Measurements from ENCODE around the gene NT5C2. TPM values are rescaled to one million over a fixed set of nuclear protein-coding genes. Genes with fewer than 3 reads are reported as not detected.

NT5C2 gene
- total and polyA plus RNA-seq, 2 of the 8 experiments (the other 6 are each of a cell fraction or from before 2014, with no cell fraction given): 35.2 to 106 TPM

DNA sequence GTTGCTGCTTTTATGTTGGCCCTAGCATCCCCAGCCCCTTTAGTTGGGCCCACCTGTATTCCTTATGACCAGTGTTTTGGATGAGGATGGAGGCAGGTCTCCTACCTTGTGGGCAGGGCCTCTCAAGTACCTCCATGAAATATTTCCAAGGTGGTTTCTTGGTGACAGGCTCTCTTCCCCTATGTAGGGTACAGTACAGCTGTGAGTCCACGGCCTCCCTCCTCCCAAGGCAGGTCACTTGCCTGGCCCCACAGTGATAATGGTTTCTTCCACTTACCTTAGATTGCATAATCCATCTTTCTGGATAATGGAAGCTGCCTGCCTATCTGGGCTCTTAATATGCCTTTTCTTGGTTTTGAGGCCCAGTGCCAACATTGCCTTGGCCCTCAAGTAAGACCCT lies 110.4 kb downstream of the NT5C2 start:
- Histone ChIP-seq H3K23me2 (ENCODE audit: low read depth, low read length) (no peaks in the 10 kb centered on the region), H3K56ac (replicated peaks; ENCODE audit: insufficient read length, low read depth, low read length) (no peak overlapping the region), H3K4me2 (ENCODE audit: insufficient read depth in 1 of 2, low read depth in 2 of 2, low read length in 2 of 2) (no peak overlapping the region), H2BK5ac (ENCODE audit: low read depth, low read length) (no peak overlapping the region), H3K79me2 (ENCODE audit: control insufficient read depth in 1 of 2, insufficient read depth in 2 of 2, low read length in 2 of 2) (no peaks in the 10 kb centered on the region), H3K4ac (replicated peaks; ENCODE audit: insufficient read length, low read depth, low read length) (no peak overlapping the region), H3K27ac (ENCODE audit: low read depth, low read length) (no peak overlapping the region), H3K79me1 (ENCODE audit: low read depth, low read length) (no peaks in the 10 kb centered on the region; the same call in 1 of the 2 replicates), H3K9me3 (ENCODE audit: insufficient read depth in 2 of 2, low read depth in 1 of 2, low read length in 1 of 2) (no peaks in the 10 kb centered on the region), H2BK12ac (ENCODE audit: low read depth, low read length) (no peak overlapping the region), H4K91ac (replicated peaks; ENCODE audit: insufficient read length, low read length) (no peak overlapping the region), H4K5ac (ENCODE audit: insufficient read length, low read depth, low read length) (no peak overlapping the region), H2BK15ac (ENCODE audit: low read length) (no peak overlapping the region), H2BK120ac (replicated peaks; ENCODE audit: low read depth, low read length) (no peak overlapping the region), H2BK20ac (ENCODE audit: low read length) (no peak overlapping the region), H3K18ac (ENCODE audit: extremely low read depth, low read length) (no peak overlapping the region), H3K23ac (ENCODE audit: insufficient read length) (no peak overlapping the region), H2AFZ (ENCODE audit: low read length) (no peak overlapping the region), H3K14ac (ENCODE audit: insufficient read length) (no peak overlapping the region), H4K20me1 (replicated peaks in 1 of 2; ENCODE audit: control insufficient read depth in 1 of 2, insufficient read depth in 2 of 2, low read length in 2 of 2) (peaks cover 0 to 2% of the 10 kb centered on the region in 2 experiments), H4K8ac (ENCODE audit: extremely low read depth, insufficient read depth, low read length) (no peak overlapping the region), H2AK5ac (ENCODE audit: low read depth, low read length) (no peak overlapping the region), H3K4me1 (replicated peaks in 1 of 4; ENCODE audit: control insufficient read depth in 3 of 4, insufficient read depth in 4 of 4, low read length in 3 of 4) (no peaks in the 10 kb centered on the region), H3K9ac (replicated peaks in 1 of 4; ENCODE audit: extremely low read depth in 1 of 4, low read depth in 3 of 4, low read length in 3 of 4) (no peak overlapping the region), H3K36me3 (ENCODE audit: control insufficient read depth in 2 of 4, insufficient read depth in 4 of 4, low read length in 3 of 4) (peaks cover 0 to 22% (median 3%) of the 10 kb centered on the region in 4 experiments; a peak in 6 of 8 replicates), H3K4me3 (ENCODE audit: extremely low read depth in 1 of 4, insufficient read depth in 2 of 4, low read depth in 3 of 4, low read length in 4 of 4) (no peak overlapping the region), H3K27me3 (replicated peaks in 1 of 4; ENCODE audit: control insufficient read depth in 3 of 4, extremely low read depth in 1 of 4, insufficient read depth in 3 of 4, low read length in 3 of 4) (no peaks in the 10 kb centered on the region)
- no peak for DNase-seq (ENCODE audit: low read depth in 1 of 2, low spot score in 2 of 2)
- 83% methylated on average over 1 of the region's 1 CpG; no CpG with 5 or more reads in 1 of the 2 experiments for WGBS, 2 experiments (ENCODE audit: extremely low coverage in 1 of 2, insufficient coverage in 1 of 2, insufficient read length in 1 of 2, insufficient replicate concordance in 2 of 2, low coverage in 1 of 2, low lambda C conversion rate in 2 of 2, missing lambda C conversion rate in 1 of 2)
- ChIA-PET CTCF (ENCODE audit: partially characterized antibody) (interaction anchor here (0.6 to 1.9 kb wide), 5 partner anchors 11 to 248 kb away, joined by 3 to 7 read pairs (median 3); partner anchors contain the start of gene CNNM2), POLR2A (ENCODE audit: partially characterized antibody) (interaction anchor here (1.1 kb wide), 2 partner anchors 11 to 58 kb away, joined by 3 read pairs; no protein-coding TSS in a partner anchor)
- TF ChIP-seq POLR2AphosphoS5 (IDR thresholded peaks at IDR 0.05; ENCODE audit: low read depth, low read length): peak; percentile 27; the same call in 1 of the 2 replicates
- TF ChIP-seq, protein P1, sequence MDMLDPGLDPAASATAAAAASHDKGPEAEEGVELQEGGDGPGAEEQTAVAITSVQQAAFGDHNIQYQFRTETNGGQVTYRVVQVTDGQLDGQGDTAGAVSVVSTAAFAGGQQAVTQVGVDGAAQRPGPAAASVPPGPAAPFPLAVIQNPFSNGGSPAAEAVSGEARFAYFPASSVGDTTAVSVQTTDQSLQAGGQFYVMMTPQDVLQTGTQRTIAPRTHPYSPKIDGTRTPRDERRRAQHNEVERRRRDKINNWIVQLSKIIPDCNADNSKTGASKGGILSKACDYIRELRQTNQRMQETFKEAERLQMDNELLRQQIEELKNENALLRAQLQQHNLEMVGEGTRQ (IDR thresholded peaks at IDR 0.05; ENCODE audit: low read length): no peak
- FAIRE-seq: no peak
